Keratinocyte (primary cell): ENCODE results near the gene PTK6. TPM values are rescaled to one million over a fixed set of nuclear protein-coding genes. Genes with fewer than 3 reads are reported as not detected.

Experiments used
- DNase-seq: peaks from one replicate; pipeline ENCODE4 v3.0.0-alpha.2; 2011; ENCODE audit warnings: low read depth, missing footprints, low spot score
- FAIRE-seq: peaks from 2 replicates; lab custom pipeline; 2011; peaks lifted over from hg19 to GRCh38; lab: Jason Lieb, UNC
- H2AFZ ChIP-seq: 2 replicates; pipeline ENCODE4 v1.6.0; 2012; ENCODE audit warnings: low read length, control low read depth, inconsistent platforms; ENCODE audit not compliant: control insufficient read depth
- H3K27ac ChIP-seq: 2 replicates; pipeline ENCODE4 v1.5.1; 2011; ENCODE audit warnings: low read length; ENCODE audit not compliant: control insufficient read depth, insufficient read depth
- H3K27me3 ChIP-seq: 3 replicates; pipeline ENCODE4 v1.6.0; 2011; ENCODE audit warnings: low read length; ENCODE audit not compliant: control insufficient read depth, insufficient read depth; ENCODE audit errors: extremely low read depth
- H3K36me3 ChIP-seq, 2 experiments: 2 replicates in 1 of 2; 3 replicates in 1 of 2; pipeline ENCODE4 v1.5.1; 2011; ENCODE audit warnings: low read length in 2 of 2, mild to moderate bottlenecking in 1 of 2; ENCODE audit not compliant: control insufficient read depth in 2 of 2, insufficient read depth in 2 of 2; ENCODE audit errors: extremely low read depth in 1 of 2
- H3K4me1 ChIP-seq: 3 replicates; pipeline ENCODE4 v1.5.1; 2011; ENCODE audit warnings: low read length; ENCODE audit not compliant: control insufficient read depth, insufficient read depth; ENCODE audit errors: extremely low read depth
- H3K4me2 ChIP-seq: 3 replicates; pipeline ENCODE4 v1.6.0; 2011; ENCODE audit warnings: low read depth, low read length; ENCODE audit not compliant: control insufficient read depth, insufficient read depth; ENCODE audit errors: extremely low read depth
- H3K4me3 ChIP-seq, 3 experiments: fragments of 200-600 bp in 1 of 3; sonication (generic) in 1 of 3; 2 replicates in 2 of 3; 3 replicates in 1 of 3; pipeline ENCODE4 v1.5.1; 2011 to 2016; ENCODE audit warnings: low read length in 3 of 3, mild to moderate bottlenecking in 3 of 3, control low read depth in 2 of 3, inconsistent platforms in 1 of 3, low read depth in 1 of 3, mixed read lengths in 1 of 3, mixed run types in 1 of 3, moderate library complexity in 1 of 3; ENCODE audit not compliant: control insufficient read depth in 2 of 3, insufficient read depth in 2 of 3; ENCODE audit errors: extremely low read depth in 1 of 3
- H3K79me2 ChIP-seq: 2 replicates; pipeline ENCODE4 v1.6.0; 2012; ENCODE audit warnings: low read length; ENCODE audit not compliant: control insufficient read depth, insufficient read depth
- H3K9ac ChIP-seq: 3 replicates; pipeline ENCODE4 v1.6.0; 2011; ENCODE audit warnings: low read length; ENCODE audit not compliant: control insufficient read depth, insufficient read depth; ENCODE audit errors: extremely low read depth
- H3K9me1 ChIP-seq: 3 replicates; pipeline ENCODE4 v1.6.0; 2011; ENCODE audit warnings: low read length; ENCODE audit not compliant: control insufficient read depth, insufficient read depth; ENCODE audit errors: extremely low read depth
- H3K9me3 ChIP-seq: 2 replicates; pipeline ENCODE4 v1.5.1; 2012; ENCODE audit warnings: low read depth, low read length; ENCODE audit not compliant: control insufficient read depth
- H4K20me1 ChIP-seq: 3 replicates; pipeline ENCODE4 v1.6.0; 2011; ENCODE audit warnings: low read length; ENCODE audit not compliant: control insufficient read depth, insufficient read depth; ENCODE audit errors: extremely low read depth
- CTCF ChIP-seq, 3 experiments: IDR thresholded peaks in 1 of 3; conservative IDR thresholded peaks in 1 of 3; optimal IDR thresholded peaks in 1 of 3; 2 replicates in 2 of 3; 3 replicates in 1 of 3; pipeline versions ENCODE3 to v1.5.1; 2011; ENCODE audit warnings: low read length in 3 of 3, mild to moderate bottlenecking in 3 of 3, moderate library complexity in 2 of 3, control low read depth in 1 of 3, inconsistent platforms in 1 of 3; ENCODE audit not compliant: insufficient read depth in 2 of 3; ENCODE audit errors: extremely low read depth in 1 of 3
- EZH2 ChIP-seq: IDR thresholded peaks from one replicate; pipeline ENCODE4 v1.6.1; 2012; ENCODE audit warnings: inconsistent platforms, mild to moderate bottlenecking, low read length, moderate library complexity
- dilution Hi-C: fragments of 300-500 bp; cut with MboI; formaldehyde crosslinking; loops from one replicate; pipeline ENCODE4 v1.7.0; 2020; ENCODE audit warnings: low sequenced_read_pairs; ENCODE audit not compliant: extremely low pct_ligation_motif_present
- polyA plus RNA-seq, 5 experiments: library from polyadenylated mRNA; depleted of rRNA in 3 of 5; stranded (reverse) in 3 of 5; stranded (forward) in 1 of 5; unstranded in 1 of 5; fragments of >200 nt; gene quantifications; 1 replicate in 1 of 5; 2 replicates in 3 of 5; 3 replicates in 1 of 5; pipeline versions ENCODE4 v1.2.1 to v1.2.3, GENCODE V29; 2011 to 2012; ENCODE audit warnings: missing spikeins in 2 of 5, low read depth in 1 of 5, low replicate concordance in 1 of 5

The PTK6 gene
- polyA plus RNA-seq, 1 donor (not counting 4 experiments of a cell fraction or from before 2014, with no cell fraction given) = 28.5 TPM

GRCh38 chr20:63508072-63508768 is 29.0 kb downstream of the PTK6 start:
- Histone ChIP-seq H2AFZ (no peak overlapping the region), H3K4me1 (no peaks in the 10 kb centered on the region), H3K9me3 (no peaks in the 10 kb centered on the region), H3K27ac (no peak overlapping the region), H3K9ac (no peak overlapping the region), H3K27me3 (peaks cover 32% of the 10 kb centered on the region), H3K36me3 (no peaks in the 10 kb centered on the region), H3K4me3 (no peak overlapping the region), H4K20me1 (peaks cover 2% of the 10 kb centered on the region), H3K4me2 (no peak overlapping the region), H3K9me1 (no peaks in the 10 kb centered on the region), H3K79me2 (no peaks in the 10 kb centered on the region)
- FAIRE-seq = no peak
- TF ChIP-seq CTCF (optimal IDR thresholded peaks at IDR 0.05 in 1 of 3, IDR thresholded peaks at IDR 0.05 in 1 of 3, conservative IDR thresholded peaks at IDR 0.05 in 1 of 3; ENCODE audit: extremely low read depth in 1 of 3, insufficient read depth in 2 of 3, low read length in 3 of 3) (no peak), EZH2 (no peak)
- dilution Hi-C loops = no loop called here
- no peak for DNase-seq

GRCh38 chr20:63507083-63507743 is 30.0 kb downstream of the PTK6 start:
- H3K4me2 ChIP-seq = no peak overlapping the region
- no peak overlapping the region for H3K9ac ChIP-seq
- dilution Hi-C loops = no loop called here
- no peak overlapping the region for H2AFZ ChIP-seq
- no peaks in the 10 kb centered on the region for H3K4me1 ChIP-seq
- peaks cover 2% of the 10 kb centered on the region for H4K20me1 ChIP-seq
- H3K9me3 ChIP-seq = no peaks in the 10 kb centered on the region
- H3K27me3 ChIP-seq = peaks cover 37% of the 10 kb centered on the region
- FAIRE-seq = no peak
- H3K36me3 ChIP-seq = no peaks in the 10 kb centered on the region
- H3K4me3 ChIP-seq = no peak overlapping the region
- H3K79me2 ChIP-seq = no peaks in the 10 kb centered on the region
- DNase-seq = no peak
- no peak for TF ChIP-seq EZH2
- TF ChIP-seq CTCF (optimal IDR thresholded peaks at IDR 0.05 in 1 of 3, IDR thresholded peaks at IDR 0.05 in 1 of 3, conservative IDR thresholded peaks at IDR 0.05 in 1 of 3; ENCODE audit: extremely low read depth in 1 of 3, insufficient read depth in 2 of 3, low read length in 3 of 3) = no peak
- H3K9me1 ChIP-seq = no peaks in the 10 kb centered on the region
- no peak overlapping the region for H3K27ac ChIP-seq
